ENCODE data around the gene OR10A5.
"Not testable (repeated sequence)": the region's sequence is repeated elsewhere in the genome, so short reads cannot be mapped to it uniquely, and the experiment has no call there.

OR10A5 gene

DNA sequence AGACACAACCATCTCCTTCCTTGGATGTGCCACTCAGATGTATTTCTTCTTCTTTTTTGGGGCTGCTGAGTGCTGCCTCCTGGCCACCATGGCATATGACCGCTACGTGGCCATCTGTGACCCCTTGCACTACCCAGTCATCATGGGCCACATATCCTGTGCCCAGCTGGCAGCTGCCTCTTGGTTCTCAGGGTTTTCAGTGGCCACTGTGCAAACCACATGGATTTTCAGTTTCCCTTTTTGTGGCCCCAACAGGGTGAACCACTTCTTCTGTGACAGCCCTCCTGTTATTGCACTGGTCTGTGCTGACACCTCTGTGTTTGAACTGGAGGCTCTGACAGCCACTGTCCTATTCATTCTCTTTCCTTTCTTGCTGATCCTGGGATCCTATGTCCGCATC, 31.4 kb downstream of the OR10A5 start:
- no peak for DNase-seq

DNA sequence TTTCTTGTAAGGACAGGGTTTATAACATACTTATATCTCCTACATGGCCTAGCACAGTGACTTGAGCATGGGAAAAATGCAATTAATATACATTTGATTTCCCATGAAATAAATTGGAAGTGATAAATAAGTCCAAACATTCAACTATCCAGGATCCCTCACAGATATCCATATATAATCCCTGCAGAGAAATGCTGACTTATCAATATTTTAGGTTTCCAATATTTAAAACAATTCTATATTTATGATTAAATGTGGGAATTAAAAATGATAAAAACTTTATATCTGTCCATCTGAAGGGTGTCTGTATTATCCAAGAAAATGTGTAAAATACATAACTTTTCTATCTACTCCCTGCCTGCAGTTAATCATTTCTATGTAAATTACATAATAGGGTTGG, 37.3 kb downstream of the OR10A5 start:
- DNase-seq: no peak

DNA sequence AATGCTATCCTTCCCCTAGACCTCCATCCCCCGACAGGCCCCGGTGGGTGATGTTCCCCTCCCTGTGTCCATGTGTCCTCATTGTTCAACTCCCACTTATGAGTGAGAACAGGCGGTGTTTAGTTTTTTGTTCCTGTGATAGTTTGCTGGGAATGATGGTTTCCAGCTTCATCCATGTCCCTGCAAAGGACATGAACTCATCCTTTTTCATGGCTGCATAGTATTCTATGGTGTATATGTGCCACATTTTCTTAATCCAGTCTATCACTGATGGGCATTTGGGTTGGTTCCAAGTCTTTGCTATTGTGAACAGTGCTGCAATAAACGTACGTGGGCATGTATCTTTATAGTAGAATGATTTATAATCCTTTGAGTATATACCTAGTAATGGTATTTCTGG, 42.2 kb downstream of the OR10A5 start:
- not testable (repeated sequence) for DNase-seq

DNA sequence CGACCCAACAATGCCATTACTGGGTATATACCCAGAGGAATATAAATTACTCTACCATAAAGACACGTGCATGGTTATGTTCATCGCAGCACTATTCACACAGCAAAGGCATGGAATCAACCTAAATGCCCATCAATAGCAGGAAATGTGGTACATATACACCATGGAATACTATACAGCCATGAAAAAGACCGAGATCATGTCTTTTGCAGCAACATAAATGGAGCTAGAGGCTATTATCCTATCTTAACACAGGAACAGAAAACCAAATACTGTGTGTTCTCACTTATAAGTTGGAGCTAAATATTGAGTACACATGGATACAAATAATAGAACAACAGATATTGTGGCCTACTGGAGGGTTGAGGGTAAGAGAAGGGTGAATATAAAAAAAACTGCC, 43.3 kb downstream of the OR10A5 start:
- no peak for DNase-seq

DNA sequence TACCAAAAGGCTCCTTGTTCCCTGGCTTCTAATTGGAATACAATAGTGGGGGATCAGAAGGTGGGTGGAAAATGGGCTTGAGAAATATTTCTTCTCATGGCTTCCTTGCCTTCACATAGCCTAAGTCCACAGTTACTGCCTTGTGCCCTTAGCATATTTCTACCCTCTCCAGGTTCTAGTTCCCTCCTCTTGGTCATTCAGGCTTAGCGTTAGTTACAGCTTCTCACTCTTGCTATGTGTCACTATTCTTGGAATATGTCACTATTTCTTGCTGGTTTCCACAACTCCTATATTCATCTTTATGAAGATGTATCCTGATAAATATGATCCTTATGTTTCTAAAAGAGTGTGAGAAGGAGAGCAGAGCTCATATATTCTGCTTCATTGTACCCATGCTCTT, 44.4 kb downstream of the OR10A5 start:
- no peak for DNase-seq

DNA sequence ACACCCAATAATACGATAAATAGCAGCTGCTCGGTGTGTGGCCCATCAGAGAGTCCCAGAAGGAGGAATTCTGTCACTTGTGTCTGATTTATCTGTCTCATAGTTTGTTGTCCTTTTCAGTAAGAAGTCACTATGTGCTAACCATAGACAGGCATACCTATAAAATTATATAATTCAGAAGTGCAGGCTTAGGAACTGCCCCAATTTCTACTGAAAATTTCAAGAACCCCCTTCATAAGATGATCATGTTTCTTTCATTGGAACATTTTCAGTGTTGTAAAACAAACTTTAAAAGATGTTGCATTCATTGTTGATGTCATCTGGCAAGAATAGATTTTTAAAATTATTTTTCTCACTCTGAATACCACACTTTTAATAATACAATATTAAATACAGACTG, 46.9 kb downstream of the OR10A5 start, which contains the start of gene OR2D2:
TSS of gene OR2D2 (minus strand) at position 101 of the 400 bp plus-strand sequence. CDS start at position 101, 0 bp downstream.
- DNase-seq: no peak

DNA sequence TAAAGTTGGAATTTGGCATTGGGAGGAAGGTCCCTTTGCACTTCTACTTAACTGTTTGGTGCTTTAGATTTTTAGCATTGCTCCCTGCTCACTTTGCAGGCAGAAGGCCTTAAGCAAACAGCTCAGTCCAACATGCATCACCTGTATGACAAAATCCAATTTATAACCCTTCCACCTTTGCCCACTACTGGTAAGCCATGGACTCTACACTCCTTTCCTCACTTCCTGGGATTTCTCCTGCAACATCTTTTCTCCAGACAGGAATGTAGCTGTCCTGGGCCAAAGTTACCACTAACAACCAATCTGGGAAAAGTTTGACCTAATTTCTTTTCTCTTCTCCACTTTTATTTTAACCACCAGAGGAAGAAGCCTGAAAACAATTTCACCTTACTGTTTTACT, 48.6 kb downstream of the OR10A5 start:
- no peak for DNase-seq

DNA sequence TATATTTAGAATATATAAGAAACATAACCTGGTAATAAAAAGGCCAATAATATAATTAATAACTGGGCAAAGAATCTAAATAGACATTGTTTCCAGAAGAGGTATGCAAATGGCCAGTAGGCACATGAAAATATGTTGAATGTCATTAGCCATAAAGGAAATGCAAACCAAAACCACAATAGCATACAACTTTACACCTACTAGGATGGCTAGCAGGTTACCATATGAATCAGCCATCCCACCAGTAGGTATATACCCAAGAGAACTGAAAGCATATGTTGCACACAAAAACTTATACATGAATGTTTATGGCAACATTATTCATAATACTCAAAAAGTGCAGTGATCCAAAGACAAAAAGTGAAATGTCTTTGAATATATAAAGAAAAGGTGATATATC, 49.5 kb downstream of the OR10A5 start:
- no peak for DNase-seq
